ENCODE data around the gene FADS6. TPM values are rescaled to one million over a fixed set of nuclear protein-coding genes. Genes with fewer than 3 reads are reported as not detected.

Gene FADS6
- total RNA-seq, 1 experiment from 2014 or later = 1.2 TPM

DNA sequence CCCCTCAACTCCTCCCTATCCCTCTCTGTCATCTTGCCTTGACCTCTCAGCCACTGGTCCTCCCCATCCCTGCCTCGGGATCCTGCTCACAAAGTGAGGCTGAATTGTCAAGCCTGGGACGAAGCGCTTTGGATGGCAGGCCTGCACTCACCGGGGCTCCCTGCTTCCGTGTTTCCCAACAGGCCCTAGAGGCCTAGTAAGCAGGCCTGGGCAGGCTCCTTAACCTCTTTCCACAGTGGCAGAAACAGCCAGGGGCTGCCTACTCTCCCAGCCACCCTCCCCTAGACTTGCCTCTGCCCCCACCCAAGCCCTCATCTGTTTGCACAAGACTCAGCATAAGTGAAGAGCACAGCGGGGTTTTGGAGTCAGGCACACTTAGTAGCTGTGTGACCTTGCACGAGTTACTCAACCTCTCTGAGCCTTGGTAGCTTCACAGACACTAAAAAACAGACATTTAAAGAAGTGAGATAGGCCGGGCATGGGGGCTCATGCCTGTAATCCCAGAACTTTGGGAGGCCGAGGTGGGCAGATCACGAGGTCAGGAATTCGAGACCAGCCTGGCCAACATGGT is 5.0 kb upstream of the FADS6 start:
- Histone ChIP-seq H2AK5ac (ENCODE audit: insufficient read length, low read length) (no peak overlapping the region), H3K4me2 (ENCODE audit: insufficient read depth, insufficient read length, low read length) (no peak overlapping the region), H2BK15ac (ENCODE audit: low read depth, low read length) (no peak overlapping the region), H3K27ac (ENCODE audit: insufficient read length, low read depth, low read length) (no peak overlapping the region), H3K4me1 (ENCODE audit: insufficient read depth, low read length) (no peaks in the 10 kb centered on the region), H3K9me3 (ENCODE audit: control insufficient read depth, low read depth, low read length) (no peaks in the 10 kb centered on the region), H4K20me1 (ENCODE audit: control insufficient read depth, insufficient read depth, insufficient read length) (no peaks in the 10 kb centered on the region), H3K18ac (ENCODE audit: insufficient read length, low read depth, low read length) (no peak overlapping the region), H2BK20ac (ENCODE audit: low read depth, low read length, poor library complexity, severe bottlenecking) (no peak overlapping the region), H3K4ac (ENCODE audit: low read depth, low read length) (no peak overlapping the region), H4K8ac (replicated peaks; ENCODE audit: insufficient read length, low read depth, low read length) (no peak overlapping the region), H3K14ac (ENCODE audit: insufficient read depth, low read length) (no peak overlapping the region), H3K9ac (ENCODE audit: extremely low read depth, insufficient read length, low read length) (no peak overlapping the region), H3T11ph (ENCODE audit: low read length) (no peak overlapping the region), H3K56ac (ENCODE audit: insufficient read length, low read depth, low read length) (no peak overlapping the region), H3K23ac (ENCODE audit: insufficient read length, low read depth, low read length) (no peak overlapping the region), H3K27me3 (ENCODE audit: insufficient read depth, low read length) (peaks cover 15% of the 10 kb centered on the region; the same call in 1 of the 2 replicates), H3K79me2 (ENCODE audit: insufficient read depth, low read length) (no peaks in the 10 kb centered on the region), H3K23me2 (ENCODE audit: insufficient read length, low read depth, low read length, poor library complexity, severe bottlenecking) (peaks cover 2% of the 10 kb centered on the region), H2BK5ac (ENCODE audit: insufficient read length, low read length) (no peak overlapping the region), H4K5ac (ENCODE audit: insufficient read length, low read depth, low read length) (no peak overlapping the region), H3K79me1 (ENCODE audit: insufficient read depth, low read depth, low read length, poor library complexity, severe bottlenecking) (no peaks in the 10 kb centered on the region), H2BK12ac (ENCODE audit: insufficient read length, low read depth, low read length) (no peak overlapping the region), H4K91ac (ENCODE audit: insufficient read length, low read depth, low read length) (no peak overlapping the region), H2AFZ (ENCODE audit: low read length) (no peak overlapping the region), H2BK120ac (ENCODE audit: low read depth, low read length, poor library complexity, severe bottlenecking) (no peak overlapping the region)
- no CpG with 5 or more reads among the region's 11 CpGs for WGBS (ENCODE audit: extremely low coverage, insufficient read length, low lambda C conversion rate)
- TF ChIP-seq, protein P1, sequence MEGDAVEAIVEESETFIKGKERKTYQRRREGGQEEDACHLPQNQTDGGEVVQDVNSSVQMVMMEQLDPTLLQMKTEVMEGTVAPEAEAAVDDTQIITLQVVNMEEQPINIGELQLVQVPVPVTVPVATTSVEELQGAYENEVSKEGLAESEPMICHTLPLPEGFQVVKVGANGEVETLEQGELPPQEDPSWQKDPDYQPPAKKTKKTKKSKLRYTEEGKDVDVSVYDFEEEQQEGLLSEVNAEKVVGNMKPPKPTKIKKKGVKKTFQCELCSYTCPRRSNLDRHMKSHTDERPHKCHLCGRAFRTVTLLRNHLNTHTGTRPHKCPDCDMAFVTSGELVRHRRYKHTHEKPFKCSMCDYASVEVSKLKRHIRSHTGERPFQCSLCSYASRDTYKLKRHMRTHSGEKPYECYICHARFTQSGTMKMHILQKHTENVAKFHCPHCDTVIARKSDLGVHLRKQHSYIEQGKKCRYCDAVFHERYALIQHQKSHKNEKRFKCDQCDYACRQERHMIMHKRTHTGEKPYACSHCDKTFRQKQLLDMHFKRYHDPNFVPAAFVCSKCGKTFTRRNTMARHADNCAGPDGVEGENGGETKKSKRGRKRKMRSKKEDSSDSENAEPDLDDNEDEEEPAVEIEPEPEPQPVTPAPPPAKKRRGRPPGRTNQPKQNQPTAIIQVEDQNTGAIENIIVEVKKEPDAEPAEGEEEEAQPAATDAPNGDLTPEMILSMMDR (conservative IDR thresholded peaks at IDR 0.05) = no peak
- H3K4me1 Mint-ChIP-seq = peaks cover 4 to 9% of the 10 kb centered on the region in 2 experiments
- H3K9me3 Mint-ChIP-seq = no peaks in the 10 kb centered on the region
- H3K27ac Mint-ChIP-seq = no peak overlapping the region; a peak in 1 of 7 replicates
- peaks cover 74% of the 10 kb centered on the region for H3K27me3 Mint-ChIP-seq (ENCODE audit: low read depth)
- H3K4me3 Mint-ChIP-seq = no peak overlapping the region; a peak in 1 of 5 replicates
- H3K36me3 Mint-ChIP-seq (ENCODE audit: insufficient read depth in 1 of 3, low read depth in 3 of 3) = no peaks in the 10 kb centered on the region
- DNase-seq = no peak
